ENCODE measurements around the gene LCN10.

The LCN10 gene

GRCh38 chr9:136754626-136755301 lies 12.0 kb upstream of the LCN10 start:
- no peak for DNase-seq (ENCODE audit: low read depth, low spot score)

- no peak for DNase-seq (ENCODE audit: low read depth, low spot score)
Observed at GRCh38 chr9:136754059-136754572, 11.4 kb upstream of the LCN10 start.

DNA sequence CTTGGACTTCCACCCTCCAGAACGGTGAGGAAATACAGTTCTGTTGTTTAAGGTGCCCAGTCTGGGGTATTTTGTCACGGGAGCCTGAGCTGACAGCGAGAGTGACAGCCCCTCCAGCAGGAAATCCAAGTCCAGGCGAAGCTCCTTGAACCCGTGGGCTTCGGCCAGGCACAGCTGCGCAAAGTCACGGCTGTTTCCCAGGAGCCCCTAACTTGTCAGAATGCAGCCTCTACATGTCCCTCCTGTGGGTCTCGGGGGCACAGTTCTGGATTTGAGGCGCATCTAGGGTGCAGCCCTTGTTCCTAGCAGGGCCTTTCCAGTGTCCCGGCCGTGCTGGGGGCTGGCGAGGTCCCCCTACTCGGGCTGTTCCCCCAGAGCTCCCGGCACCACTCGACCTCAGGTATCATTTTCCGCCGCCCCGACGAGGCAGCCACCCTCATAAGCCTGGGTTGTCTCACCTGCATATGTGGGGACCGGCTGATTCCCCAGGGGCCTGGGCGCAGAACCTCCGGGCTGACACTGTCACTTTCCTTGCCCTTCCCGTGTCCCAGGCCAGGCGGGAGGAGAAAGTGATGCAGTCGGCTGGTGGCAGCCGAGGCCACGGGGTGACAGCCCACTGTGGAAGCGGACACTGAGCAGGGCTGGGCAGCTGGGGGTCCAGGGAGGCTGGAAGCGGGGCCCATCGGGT lies 10.8 kb upstream of the LCN10 start:
- DNase-seq (ENCODE audit: low read depth, low spot score), result no peak

- no peak for DNase-seq (ENCODE audit: low read depth, low spot score)
Observed at GRCh38 chr9:136751814-136752213, 9.1 kb upstream of the LCN10 start.

GRCh38 chr9:136751244-136751643 lies 8.5 kb upstream of the LCN10 start:
- no peak for DNase-seq (ENCODE audit: low read depth, low spot score)

DNA sequence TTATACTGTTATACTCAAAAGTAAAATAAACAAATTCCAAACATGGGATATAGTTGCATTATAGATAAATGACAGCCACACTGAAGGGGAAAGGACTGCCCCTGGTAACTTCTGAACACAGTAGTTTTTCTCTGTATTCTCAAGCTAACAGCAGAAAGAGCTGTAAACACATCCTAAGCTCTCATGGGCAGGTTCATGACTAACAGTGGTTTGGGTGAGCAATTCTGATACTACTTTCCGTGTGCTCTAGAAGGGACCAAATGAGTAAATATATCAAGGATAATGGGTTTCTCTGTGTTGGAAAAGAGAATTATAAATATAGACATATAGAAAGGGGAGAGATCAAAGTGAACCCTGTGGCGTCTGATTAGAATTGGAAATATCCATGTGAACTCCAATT lies 7.8 kb upstream of the LCN10 start:
- no peak for DNase-seq (ENCODE audit: low read depth, low spot score)

DNA sequence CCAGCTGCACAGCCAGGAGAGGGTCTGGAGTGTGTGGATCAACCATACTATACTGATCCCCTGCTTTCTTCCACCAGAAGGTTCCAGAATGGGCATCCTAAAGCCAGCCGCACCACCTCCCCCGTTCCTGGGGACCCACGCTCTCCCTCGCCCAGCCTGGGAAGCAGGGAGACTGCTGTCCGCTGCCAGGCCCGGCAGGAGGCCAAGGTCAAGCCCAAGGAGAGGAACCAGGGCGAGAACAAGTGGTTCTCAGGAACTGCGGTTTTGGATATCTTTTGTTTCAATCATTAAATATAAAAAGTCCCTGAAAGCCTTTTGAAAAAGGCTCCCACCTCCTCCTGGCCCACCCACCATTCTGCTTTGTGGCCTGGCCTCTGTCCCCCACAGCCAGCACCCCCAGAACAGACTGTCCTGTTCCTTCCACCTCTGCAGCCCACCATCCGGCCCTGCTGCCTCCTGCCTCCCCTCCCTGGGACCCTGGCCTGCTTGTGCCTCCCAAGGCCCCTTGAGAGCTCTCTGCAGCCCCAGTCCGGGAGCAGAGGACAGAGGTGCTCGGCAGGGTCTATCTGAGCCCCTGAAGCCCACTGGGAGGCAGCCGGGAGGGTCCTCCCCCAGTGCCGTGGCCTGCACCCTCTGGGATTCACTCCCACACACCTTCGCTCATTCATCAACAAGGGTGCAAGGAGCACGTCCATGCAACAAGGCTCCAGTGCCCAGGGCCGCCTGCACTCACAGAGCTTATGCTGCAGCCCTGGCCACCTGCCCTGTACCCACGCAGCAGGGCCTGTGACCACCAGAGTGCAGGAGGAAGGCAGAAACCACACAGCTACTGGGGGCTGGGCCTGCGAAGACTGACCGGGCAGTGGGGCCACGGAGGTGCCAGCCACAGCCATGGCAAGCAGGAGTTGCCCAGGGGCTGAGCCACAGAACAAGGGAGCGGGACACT lies 6.2 kb upstream of the LCN10 start:
- no peak for DNase-seq (ENCODE audit: low read depth, low spot score)

GRCh38 chr9:136748201-136748600 lies 5.5 kb upstream of the LCN10 start, which contains the start of gene LCN6:
Gene LCN6 (minus strand): TSS chr9:136748525. CDS start chr9:136748483, 42 bp downstream.
- DNase-seq (ENCODE audit: low read depth, low spot score), result no peak

- no peak for DNase-seq (ENCODE audit: low read depth, low spot score)
Observed at GRCh38 chr9:136747161-136748060, 4.7 kb upstream of the LCN10 start.

- DNase-seq (ENCODE audit: low read depth, low spot score), result no peak
Observed at GRCh38 chr9:136746621-136747020, 3.9 kb upstream of the LCN10 start.

DNA sequence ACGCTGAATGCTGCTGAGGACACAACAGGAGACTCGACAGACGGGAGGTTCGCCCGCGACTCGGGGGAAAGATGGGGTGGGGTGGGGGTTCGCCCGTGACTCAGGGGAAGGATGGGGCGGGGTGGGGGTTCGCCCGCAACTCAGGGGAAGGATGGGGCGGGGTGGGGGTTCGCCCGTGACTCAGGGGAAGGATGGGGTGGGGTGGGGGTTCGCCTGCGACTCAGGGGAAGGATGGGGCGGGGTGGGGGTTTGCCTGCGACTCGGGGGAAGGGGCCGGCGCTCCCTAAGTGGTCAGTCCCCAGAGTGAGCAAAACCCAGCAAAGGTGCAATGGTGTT lies 3.4 kb upstream of the LCN10 start:
- no peak for DNase-seq (ENCODE audit: low read depth, low spot score)

- DNase-seq (ENCODE audit: low read depth, low spot score), result no peak
Observed at GRCh38 chr9:136745389-136746154, 2.8 kb upstream of the LCN10 start.

GRCh38 chr9:136744773-136745172 lies 2.0 kb upstream of the LCN10 start:
- DNase-seq (ENCODE audit: low read depth, low spot score), result no peak

- no peak for DNase-seq (ENCODE audit: low read depth, low spot score)
Observed at GRCh38 chr9:136743639-136744211, 985 bp upstream of the LCN10 start.

GRCh38 chr9:136741883-136742571 lies 713 bp downstream of the LCN10 start:
- no peak for DNase-seq (ENCODE audit: low read depth, low spot score)

- DNase-seq (ENCODE audit: low read depth, low spot score), result no peak
Observed at GRCh38 chr9:136740971-136741882, 1.5 kb downstream of the LCN10 start.

- DNase-seq (ENCODE audit: low read depth, low spot score), result no peak
Observed at GRCh38 chr9:136740491-136740890, 2.2 kb downstream of the LCN10 start.

DNA sequence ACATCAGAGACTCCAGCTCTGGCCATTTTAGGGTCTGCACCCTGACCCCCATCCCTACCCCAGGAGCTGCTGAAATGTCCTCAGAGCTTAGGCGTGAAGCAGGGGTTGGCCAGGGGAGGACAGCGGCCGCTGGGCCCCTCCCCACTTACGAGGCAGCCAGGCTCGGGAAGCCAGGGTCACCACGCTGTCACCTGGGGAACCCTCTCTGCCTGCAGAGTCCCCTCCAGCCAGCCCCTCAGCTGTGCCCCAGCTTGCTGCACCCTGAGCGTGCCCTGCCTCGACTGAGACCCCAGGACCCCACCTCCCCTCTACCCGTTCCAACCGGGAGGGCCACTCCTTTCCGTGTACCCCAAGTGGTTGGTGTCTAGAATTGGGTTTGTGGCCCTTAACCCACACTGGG lies 2.7 kb downstream of the LCN10 start:
- no peak for DNase-seq (ENCODE audit: low read depth, low spot score)
